ENCODE results near the gene CDA.

CDA gene

DNA sequence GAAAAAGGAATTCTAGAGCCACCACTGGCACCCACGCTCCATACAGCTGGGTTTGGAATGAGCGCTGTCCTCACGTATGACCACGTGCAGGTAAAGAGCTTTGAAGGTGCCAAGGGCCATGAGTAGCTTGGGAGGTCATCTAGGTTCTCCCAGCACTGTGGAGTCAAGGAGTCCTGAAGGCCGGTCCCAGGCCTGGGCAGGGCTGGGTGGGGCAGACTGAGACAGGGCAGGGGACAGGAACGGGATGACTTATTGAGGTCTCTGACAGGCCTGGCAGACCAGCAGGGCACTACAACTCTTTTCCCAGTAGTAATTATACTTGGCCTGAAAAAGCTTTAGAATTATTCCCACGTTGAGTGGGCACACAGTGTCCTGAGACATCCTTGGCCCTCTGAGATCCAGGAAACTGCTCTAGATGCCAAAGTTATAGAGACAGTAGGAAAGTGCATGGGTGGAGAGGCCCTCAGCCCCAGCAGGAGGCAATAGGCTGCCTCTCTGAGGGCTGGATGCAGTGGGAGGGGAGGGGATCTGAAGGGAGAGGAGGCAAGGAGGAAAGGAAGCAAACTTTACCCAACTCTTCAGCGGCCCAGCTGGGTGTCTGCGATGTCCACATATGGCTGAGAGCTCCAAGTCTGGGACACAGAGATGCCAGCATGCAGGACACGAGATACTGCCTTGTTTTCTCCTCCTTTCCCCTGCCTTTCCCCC, 1.8 kb upstream of the CDA start:
- H3K27ac ChIP-seq (ENCODE audit: low read length) = no peak overlapping the region
- H3K27me3 ChIP-seq (ENCODE audit: control insufficient read depth, insufficient read depth, low read length) = no peaks in the 10 kb centered on the region
- H3K9me3 ChIP-seq (ENCODE audit: control insufficient read depth, insufficient read depth, low read length) = no peaks in the 10 kb centered on the region
- no peaks in the 10 kb centered on the region for H3K36me3 ChIP-seq (ENCODE audit: control insufficient read depth, insufficient read depth, low read length)
- no CpG with 5 or more reads among the region's 10 CpGs for WGBS (ENCODE audit: insufficient coverage, insufficient read length)
- no peak for DNase-seq (ENCODE audit: low read depth, low spot score)
- peaks cover 2% of the 10 kb centered on the region; the same call in 1 of the 2 replicates for H3K4me1 ChIP-seq (ENCODE audit: control insufficient read depth, insufficient read depth, low read length)
- H3K4me3 ChIP-seq (ENCODE audit: low read length) = no peak overlapping the region

DNA sequence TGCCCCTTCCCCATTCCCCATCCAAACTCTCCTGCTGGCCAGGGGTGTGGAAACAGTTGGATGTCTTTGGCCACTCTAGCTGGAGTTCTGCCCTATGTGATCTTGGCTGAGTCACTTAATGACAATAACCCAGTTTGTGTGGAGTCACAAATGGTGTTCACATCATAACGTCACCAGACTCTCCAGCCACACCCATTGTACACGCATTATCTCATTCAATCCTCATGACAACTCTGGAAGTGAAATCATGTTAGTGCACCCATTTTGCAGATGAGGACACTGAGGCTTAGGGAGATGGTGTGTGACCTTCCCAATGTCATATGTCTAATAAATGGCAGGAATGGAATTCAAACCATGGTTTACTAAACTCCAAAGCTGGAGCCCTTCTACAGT, 1.2 kb upstream of the CDA start:
- H3K27ac ChIP-seq (ENCODE audit: low read length) = no peak overlapping the region
- no CpG with 5 or more reads among the region's 2 CpGs for WGBS (ENCODE audit: insufficient coverage, insufficient read length)

DNA sequence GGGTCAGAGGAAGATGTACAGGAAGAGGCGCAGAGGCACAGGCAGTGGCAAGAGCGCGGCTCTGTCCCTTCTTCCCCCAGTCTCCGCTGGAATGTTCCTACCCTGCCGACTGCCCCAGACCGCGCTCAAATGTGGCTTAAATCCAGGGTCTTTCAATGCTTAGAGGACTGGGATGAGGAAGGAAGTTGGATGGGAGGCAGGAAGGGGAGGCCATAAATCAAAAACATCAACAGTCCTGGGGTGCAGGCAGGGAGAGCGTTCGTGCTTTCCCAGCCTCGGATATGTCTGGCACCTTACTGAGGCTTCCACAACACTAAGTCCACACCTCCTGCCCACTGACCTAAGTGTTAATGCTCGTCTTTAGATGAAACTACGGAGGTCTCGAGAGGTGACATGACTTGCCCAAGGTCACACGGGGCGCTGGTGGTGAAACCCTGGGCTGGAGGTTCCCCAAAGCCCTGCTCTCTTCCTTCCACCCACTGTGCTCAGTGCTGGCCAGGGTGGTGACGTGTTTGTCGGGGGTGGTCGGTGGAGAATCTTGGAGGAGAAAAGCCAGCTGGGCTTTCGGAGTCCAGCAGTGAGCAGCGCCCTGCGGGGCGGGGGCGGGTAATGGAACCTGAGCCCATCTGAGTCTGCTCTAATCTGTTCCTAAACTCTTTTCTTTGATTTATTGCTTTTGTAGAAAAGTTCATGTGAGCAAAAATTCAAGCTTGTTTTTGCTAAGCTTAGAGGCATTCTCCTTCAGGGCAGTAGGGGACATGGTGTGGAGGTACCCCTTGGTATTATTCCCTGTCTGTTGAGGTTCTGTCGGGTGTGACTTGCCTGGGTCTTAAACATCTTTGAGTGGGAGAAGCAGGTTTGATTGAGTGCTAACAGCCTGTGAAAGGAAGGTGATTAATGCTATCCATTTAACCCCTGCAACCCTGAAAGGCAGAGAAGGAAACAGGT, 708 bp downstream of the CDA start:
- H3K4me3 ChIP-seq (ENCODE audit: low read length) = no peak overlapping the region
- no peaks in the 10 kb centered on the region for H3K27me3 ChIP-seq (ENCODE audit: control insufficient read depth, insufficient read depth, low read length)
- H3K9me3 ChIP-seq (ENCODE audit: control insufficient read depth, insufficient read depth, low read length) = no peaks in the 10 kb centered on the region
- no peaks in the 10 kb centered on the region for H3K36me3 ChIP-seq (ENCODE audit: control insufficient read depth, insufficient read depth, low read length)
- no CpG with 5 or more reads among the region's 24 CpGs for WGBS (ENCODE audit: insufficient coverage, insufficient read length)
- peaks cover 2% of the 10 kb centered on the region; the same call in 1 of the 2 replicates for H3K4me1 ChIP-seq (ENCODE audit: control insufficient read depth, insufficient read depth, low read length)
- H3K27ac ChIP-seq (ENCODE audit: low read length) = no peak overlapping the region
- no peak for DNase-seq (ENCODE audit: low read depth, low spot score)

More for the DNA sequence above, 1.2 kb upstream of the CDA start:
- H3K27me3 ChIP-seq (ENCODE audit: control insufficient read depth, insufficient read depth, low read length) = no peaks in the 10 kb centered on the region
- H3K4me3 ChIP-seq (ENCODE audit: low read length) = no peak overlapping the region
- DNase-seq (ENCODE audit: low read depth, low spot score) = no peak
- H3K9me3 ChIP-seq (ENCODE audit: control insufficient read depth, insufficient read depth, low read length) = no peaks in the 10 kb centered on the region
- H3K36me3 ChIP-seq (ENCODE audit: control insufficient read depth, insufficient read depth, low read length) = no peaks in the 10 kb centered on the region
- H3K4me1 ChIP-seq (ENCODE audit: control insufficient read depth, insufficient read depth, low read length) = peaks cover 2% of the 10 kb centered on the region; the same call in 1 of the 2 replicates

DNA sequence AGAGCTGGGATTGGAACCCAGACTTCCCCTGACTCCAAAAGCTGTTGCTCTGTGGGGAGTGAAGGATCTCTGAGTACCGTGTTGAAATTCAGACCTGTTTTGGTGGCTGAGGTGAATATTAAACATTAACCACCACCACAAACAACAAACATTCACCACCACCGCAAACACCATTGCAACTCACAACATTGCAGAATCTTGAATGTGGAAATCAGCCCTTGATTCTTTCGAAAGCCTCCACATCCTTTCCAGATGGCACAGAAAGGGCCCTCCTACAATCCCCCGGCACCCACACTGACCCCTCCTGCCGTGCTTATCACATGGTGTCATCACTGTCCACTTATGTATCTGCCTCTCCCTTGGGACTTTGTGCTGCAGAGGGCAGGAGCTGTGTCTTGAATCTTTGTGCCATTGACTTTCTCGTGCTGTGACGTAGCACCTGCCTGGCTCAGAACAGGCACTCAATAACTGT, 1.4 kb downstream of the CDA start:
- H3K4me3 ChIP-seq (ENCODE audit: low read length) = no peak overlapping the region
- WGBS (ENCODE audit: insufficient coverage, insufficient read length) = no CpG with 5 or more reads among the region's 7 CpGs
- no peaks in the 10 kb centered on the region for H3K9me3 ChIP-seq (ENCODE audit: control insufficient read depth, insufficient read depth, low read length)
- H3K27me3 ChIP-seq (ENCODE audit: control insufficient read depth, insufficient read depth, low read length) = no peaks in the 10 kb centered on the region
- peaks cover 2% of the 10 kb centered on the region; the same call in 1 of the 2 replicates for H3K4me1 ChIP-seq (ENCODE audit: control insufficient read depth, insufficient read depth, low read length)
- no peaks in the 10 kb centered on the region for H3K36me3 ChIP-seq (ENCODE audit: control insufficient read depth, insufficient read depth, low read length)
- H3K27ac ChIP-seq (ENCODE audit: low read length) = no peak overlapping the region
- DNase-seq (ENCODE audit: low read depth, low spot score) = no peak

DNA sequence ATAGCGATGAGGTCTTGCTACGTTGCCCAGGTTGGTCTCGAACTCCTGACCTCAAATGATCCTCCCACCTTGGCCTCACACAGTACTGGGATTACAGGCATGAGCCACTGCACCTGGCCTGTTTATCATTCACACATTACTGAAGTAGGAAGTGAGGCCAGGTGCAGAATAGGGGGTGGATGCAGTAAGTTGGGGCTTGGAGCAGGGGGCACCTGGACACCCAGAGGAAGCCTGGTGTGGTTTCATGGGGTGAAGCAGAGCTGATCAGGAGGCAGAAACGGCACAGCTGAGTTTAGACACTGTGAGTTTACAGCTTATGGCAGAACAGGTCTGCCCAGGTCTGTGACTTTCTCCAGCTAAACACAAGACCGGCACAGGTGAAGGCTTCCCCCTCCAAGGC, 4.9 kb downstream of the CDA start:
- Histone ChIP-seq H3K9me3 (ENCODE audit: control insufficient read depth, insufficient read depth, low read length) (no peaks in the 10 kb centered on the region), H3K4me1 (ENCODE audit: control insufficient read depth, insufficient read depth, low read length) (peaks cover 2% of the 10 kb centered on the region; the same call in 1 of the 2 replicates), H3K27ac (ENCODE audit: low read length) (no peak overlapping the region), H3K27me3 (ENCODE audit: control insufficient read depth, insufficient read depth, low read length) (no peaks in the 10 kb centered on the region), H3K36me3 (ENCODE audit: control insufficient read depth, insufficient read depth, low read length) (no peaks in the 10 kb centered on the region), H3K4me3 (ENCODE audit: low read length) (no peak overlapping the region)
- no CpG with 5 or more reads among the region's 5 CpGs for WGBS (ENCODE audit: insufficient coverage, insufficient read length)
- DNase-seq (ENCODE audit: low read depth, low spot score) = no peak

DNA sequence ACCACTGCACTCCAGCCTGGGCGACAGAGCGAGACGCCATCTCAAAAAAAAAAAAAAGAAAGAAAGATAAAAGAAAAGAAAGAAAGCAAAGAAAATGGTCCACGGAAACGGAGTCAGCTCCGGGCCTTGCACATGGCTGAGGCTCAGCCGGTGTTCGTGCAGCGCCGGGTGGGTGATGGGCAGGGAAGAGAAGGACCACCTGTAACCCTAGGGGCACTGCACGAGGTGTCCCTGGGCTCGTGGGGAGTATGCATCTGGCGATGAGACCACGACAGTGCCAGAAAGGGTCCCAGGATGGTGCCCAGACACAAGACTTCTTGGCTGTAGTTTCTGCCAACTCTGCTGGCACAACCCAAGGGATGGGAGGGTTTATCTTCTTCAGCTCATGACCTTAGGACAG, 5.8 kb downstream of the CDA start:
- H3K36me3 ChIP-seq (ENCODE audit: control insufficient read depth, insufficient read depth, low read length) = no peaks in the 10 kb centered on the region
- no peak overlapping the region for H3K27ac ChIP-seq (ENCODE audit: low read length)
- H3K27me3 ChIP-seq (ENCODE audit: control insufficient read depth, insufficient read depth, low read length) = no peaks in the 10 kb centered on the region
- H3K4me1 ChIP-seq (ENCODE audit: control insufficient read depth, insufficient read depth, low read length) = no peaks in the 10 kb centered on the region
- no peak for DNase-seq (ENCODE audit: low read depth, low spot score)
- H3K9me3 ChIP-seq (ENCODE audit: control insufficient read depth, insufficient read depth, low read length) = no peaks in the 10 kb centered on the region
- no peak overlapping the region for H3K4me3 ChIP-seq (ENCODE audit: low read length)
- WGBS (ENCODE audit: insufficient coverage, insufficient read length) = no CpG with 5 or more reads among the region's 14 CpGs

DNA sequence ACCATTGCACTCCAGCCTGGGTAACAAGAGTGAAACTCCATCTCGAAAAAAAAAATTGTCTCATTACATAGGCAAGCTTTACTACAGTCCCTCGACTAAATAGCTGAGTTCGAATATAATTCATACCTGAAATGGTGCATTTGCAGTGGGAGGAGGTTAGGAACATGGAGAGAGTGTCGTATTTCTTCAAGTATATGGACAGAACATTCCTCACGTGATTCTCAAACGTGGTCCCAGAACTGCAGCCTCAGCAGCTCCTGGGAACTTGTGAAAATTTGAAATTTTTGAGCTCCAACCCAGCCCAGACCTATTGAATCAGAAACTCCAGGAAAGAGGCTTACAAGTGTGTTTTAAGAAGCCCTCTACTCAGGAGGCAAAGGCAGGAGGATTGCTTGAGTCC, 7.2 kb downstream of the CDA start:
- Histone ChIP-seq H3K36me3 (ENCODE audit: control insufficient read depth, insufficient read depth, low read length) (no peaks in the 10 kb centered on the region), H3K9me3 (ENCODE audit: control insufficient read depth, insufficient read depth, low read length) (no peaks in the 10 kb centered on the region), H3K4me3 (ENCODE audit: low read length) (no peak overlapping the region), H3K4me1 (ENCODE audit: control insufficient read depth, insufficient read depth, low read length) (no peaks in the 10 kb centered on the region), H3K27me3 (ENCODE audit: control insufficient read depth, insufficient read depth, low read length) (no peaks in the 10 kb centered on the region), H3K27ac (ENCODE audit: low read length) (no peak overlapping the region)
- no peak for DNase-seq (ENCODE audit: low read depth, low spot score)
- WGBS (ENCODE audit: insufficient coverage, insufficient read length) = no CpG with 5 or more reads among the region's 6 CpGs

DNA sequence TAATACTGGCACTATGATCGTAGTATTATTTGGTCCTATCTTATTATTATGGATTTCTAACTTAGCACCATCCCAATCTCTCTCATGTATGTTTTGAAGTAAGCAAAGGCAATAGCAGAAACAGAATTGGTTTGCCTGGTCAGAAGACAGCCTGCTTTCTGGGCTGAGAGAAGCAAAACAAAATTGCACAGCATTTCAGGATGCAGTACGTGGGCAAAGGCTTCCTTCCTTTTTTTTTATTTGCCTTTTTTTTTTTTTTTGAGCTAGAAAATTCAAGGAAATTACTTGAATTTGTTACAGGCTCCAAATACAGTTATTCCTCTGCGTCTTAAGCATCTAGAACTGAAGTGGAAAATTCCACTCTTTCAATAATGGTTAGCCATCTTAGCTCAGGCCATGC, 8.8 kb downstream of the CDA start:
- H3K4me1 ChIP-seq (ENCODE audit: control insufficient read depth, insufficient read depth, low read length) = no peaks in the 10 kb centered on the region
- no peak overlapping the region for H3K27ac ChIP-seq (ENCODE audit: low read length)
- H3K9me3 ChIP-seq (ENCODE audit: control insufficient read depth, insufficient read depth, low read length) = no peaks in the 10 kb centered on the region
- H3K27me3 ChIP-seq (ENCODE audit: control insufficient read depth, insufficient read depth, low read length) = no peaks in the 10 kb centered on the region
- WGBS (ENCODE audit: insufficient coverage, insufficient read length) = no CpG with 5 or more reads among the region's 3 CpGs
- no peaks in the 10 kb centered on the region for H3K36me3 ChIP-seq (ENCODE audit: control insufficient read depth, insufficient read depth, low read length)
- H3K4me3 ChIP-seq (ENCODE audit: low read length) = no peak overlapping the region
- no peak for DNase-seq (ENCODE audit: low read depth, low spot score)

DNA sequence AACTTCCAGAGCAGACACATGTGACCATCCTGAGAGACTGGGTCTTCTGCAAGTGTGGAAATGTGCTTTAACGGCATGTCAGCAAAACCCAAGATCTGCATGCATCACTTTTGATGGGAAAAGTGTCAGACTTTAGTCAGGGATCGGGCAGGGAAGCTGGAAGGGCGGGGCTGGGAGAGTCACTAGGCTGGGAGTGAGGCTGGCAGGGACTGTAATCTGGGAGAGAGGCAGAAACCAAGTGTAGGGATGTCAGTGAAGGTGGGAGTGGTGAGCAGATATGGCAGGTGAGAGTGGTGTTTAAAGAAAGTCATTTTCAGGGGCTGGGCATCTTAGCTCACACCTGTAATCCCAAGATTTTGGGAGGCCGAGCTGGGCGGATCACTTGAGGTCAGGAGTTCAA, 11.3 kb downstream of the CDA start:
- no peak for DNase-seq (ENCODE audit: low read depth, low spot score)
- Histone ChIP-seq H3K4me3 (ENCODE audit: low read length) (no peak overlapping the region), H3K4me1 (ENCODE audit: control insufficient read depth, insufficient read depth, low read length) (no peaks in the 10 kb centered on the region), H3K36me3 (ENCODE audit: control insufficient read depth, insufficient read depth, low read length) (no peaks in the 10 kb centered on the region), H3K27me3 (ENCODE audit: control insufficient read depth, insufficient read depth, low read length) (no peaks in the 10 kb centered on the region), H3K27ac (ENCODE audit: low read length) (no peak overlapping the region), H3K9me3 (ENCODE audit: control insufficient read depth, insufficient read depth, low read length) (no peaks in the 10 kb centered on the region)
- no CpG with 5 or more reads among the region's 5 CpGs for WGBS (ENCODE audit: insufficient coverage, insufficient read length)

DNA sequence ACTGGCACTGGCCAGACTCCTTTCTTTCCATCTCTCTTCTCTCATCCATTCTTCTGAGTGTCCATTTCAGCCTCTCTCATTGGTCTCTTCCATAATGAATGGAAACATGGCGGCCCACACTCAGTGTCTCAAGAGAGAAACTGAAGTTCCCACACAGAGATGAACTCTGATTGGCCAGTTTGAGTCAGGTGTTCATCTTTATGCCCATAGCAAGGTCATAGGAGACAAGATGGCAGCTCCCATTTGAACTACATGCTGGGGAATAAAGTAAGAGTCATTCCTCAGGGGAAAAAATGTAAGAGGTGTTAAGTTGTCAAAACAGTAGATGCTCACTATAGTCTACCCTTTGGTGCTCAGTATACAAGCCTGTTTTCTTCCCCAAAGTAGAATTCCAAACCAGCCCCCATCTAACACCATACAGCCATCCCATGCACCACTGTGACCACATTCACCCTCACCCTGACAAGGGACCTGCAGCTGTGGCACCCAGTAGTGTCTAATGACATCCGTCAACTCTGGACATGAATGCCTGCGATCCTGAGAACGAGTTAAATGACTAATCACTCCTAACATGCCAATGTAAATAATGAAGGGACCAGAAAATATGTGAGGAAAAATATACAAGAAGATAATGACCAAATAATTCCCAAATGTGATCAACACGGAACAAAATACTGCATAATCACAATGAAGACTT, 12.4 kb downstream of the CDA start:
- H3K36me3 ChIP-seq (ENCODE audit: control insufficient read depth, insufficient read depth, low read length) = no peaks in the 10 kb centered on the region
- H3K9me3 ChIP-seq (ENCODE audit: control insufficient read depth, insufficient read depth, low read length) = no peaks in the 10 kb centered on the region
- DNase-seq (ENCODE audit: low read depth, low spot score) = no peak
- H3K27me3 ChIP-seq (ENCODE audit: control insufficient read depth, insufficient read depth, low read length) = no peaks in the 10 kb centered on the region
- H3K4me1 ChIP-seq (ENCODE audit: control insufficient read depth, insufficient read depth, low read length) = no peaks in the 10 kb centered on the region
- WGBS (ENCODE audit: insufficient coverage, insufficient read length) = no CpG with 5 or more reads among the region's 5 CpGs
- H3K27ac ChIP-seq (ENCODE audit: low read length) = no peak overlapping the region
- no peak overlapping the region for H3K4me3 ChIP-seq (ENCODE audit: low read length)
